NT2/D1 (cell line): ENCODE data around the gene HSPG2.

Experiments
- SUZ12 ChIP-seq: IDR thresholded peaks from 2 replicates; pipeline ENCODE4 v1.6.1; 2011; ENCODE audit not compliant: insufficient read length, insufficient read depth; ENCODE audit errors: extremely low read depth
- ZNF274 ChIP-seq: IDR thresholded peaks from 2 replicates; pipeline ENCODE4 v1.6.1; 2011; ENCODE audit warnings: mild to moderate bottlenecking, low read depth, low read length

- TF ChIP-seq SUZ12 (no peak), ZNF274 (no peak)
Observed at GRCh38 chr1:21901473-21901847, 35.6 kb downstream of the HSPG2 start.
